Measurements from ENCODE around the gene MYBPC2. TPM values are rescaled to one million over a fixed set of nuclear protein-coding genes. Genes with fewer than 3 reads are reported as not detected.
A peak's percentile ranks its signal among the peaks of the same experiment; 100 is the strongest.

MYBPC2 gene
- total and polyA plus RNA-seq, 9 of the 15 experiments (the other 6 are each of a cell fraction or from before 2014, with no cell fraction given), result 0.01 to 0.14 (median 0.04) TPM; not detected in 6

GRCh38 chr19:50486823-50487515, 54.3 kb downstream of the MYBPC2 start:
- Histone ChIP-seq H3K4me2 (ENCODE audit: insufficient read depth, low read length) (no peak overlapping the region), H3K79me2 (ENCODE audit: control insufficient read depth, insufficient read depth, low read length) (no peaks in the 10 kb centered on the region), H3K9ac (ENCODE audit: insufficient read depth in 1 of 2, low read depth in 2 of 2, low read length in 2 of 2) (no peak overlapping the region), H3K9me1 (ENCODE audit: control insufficient read depth, insufficient read depth, low read length) (no peaks in the 10 kb centered on the region), H3K27me3 (ENCODE audit: control insufficient read depth in 2 of 2, insufficient read depth in 2 of 2, low read length in 2 of 2) (peaks cover 0 to 10% of the 10 kb centered on the region in 2 experiments; a peak in 2 of 5 replicates), H2AFZ (ENCODE audit: low read depth, low read length) (no peak overlapping the region), H3K4me1 (replicated peaks in 1 of 2; ENCODE audit: control insufficient read depth in 2 of 2, insufficient read depth in 2 of 2, low read length in 2 of 2) (peaks cover 0 to 23% of the 10 kb centered on the region in 2 experiments; a peak in 3 of 5 replicates), H3K4me3 (no peak overlapping the region), H3K36me3 (ENCODE audit: control insufficient read depth, insufficient read depth, low read length) (peaks cover 13% of the 10 kb centered on the region; the same call in 2 of the 3 replicates), H4K20me1 (replicated peaks; ENCODE audit: control insufficient read depth, insufficient read depth, low read length) (no peaks in the 10 kb centered on the region), H3K9me3 (replicated peaks; ENCODE audit: control insufficient read depth, insufficient read depth, low read depth, low read length) (peaks cover 9% of the 10 kb centered on the region), H3K27ac (ENCODE audit: extremely low read depth, low read depth, low read length) (no peak overlapping the region)
- ChIA-PET POLR2A (interaction anchor here (0.5 kb wide), 1 partner anchor 75 kb away, joined by 3 read pairs; no protein-coding TSS in a partner anchor), CTCF (ENCODE audit: low intra/inter-chr PET ratio) (interaction anchor here (0.6 kb wide), 1 partner anchor 24 kb away, joined by 5 read pairs; the partner anchor contains the start of gene JOSD2)
- whole genome bisulfite sequencing (ENCODE audit: insufficient coverage, low coverage, missing lambda C conversion rate), result 57% methylated on average over 16 of the region's 18 CpGs
- DNase-seq (ENCODE audit: extremely low read depth in 1 of 4, low spot score in 3 of 4) (peak; percentile 58 to 81 (median 72)), ATAC-seq (peak; percentile 83), FAIRE-seq (peak; percentile 84)
- in situ Hi-C loops (cut with MboI), result no loop called here
- intact Hi-C loops (cut with micrococcal nuclease), result no loop called here
- BruUV-seq (replicated peaks), result no TSS peak
- TF ChIP-seq E4F1 (CRISPR knock-in tag; IDR thresholded peaks at IDR 0.05; ENCODE audit: borderline replicate concordance) (no peak), DACH1 (IDR thresholded peaks at IDR 0.05; ENCODE audit: partially characterized antibody) (no peak), TRIM28 (IDR thresholded peaks at IDR 0.05) (peak; percentile 78; the same call in 1 of the 2 replicates), NFXL1 (CRISPR knock-in tag; IDR thresholded peaks at IDR 0.05) (no peak), ZBTB49 (CRISPR knock-in tag; IDR thresholded peaks at IDR 0.05; ENCODE audit: borderline replicate concordance) (no peak), ZNF133 (CRISPR knock-in tag; IDR thresholded peaks at IDR 0.05) (no peak), KLF6 (CRISPR knock-in tag; IDR thresholded peaks at IDR 0.05; ENCODE audit: borderline replicate concordance) (no peak), ZNF277 (CRISPR knock-in tag; IDR thresholded peaks at IDR 0.05; ENCODE audit: borderline replicate concordance) (no peak), TEAD4 (IDR thresholded peaks at IDR 0.05; ENCODE audit: low read length) (no peak), TEAD4 (CRISPR knock-in tag; IDR thresholded peaks at IDR 0.05; ENCODE audit: borderline replicate concordance) (no peak), RFX5 (IDR thresholded peaks at IDR 0.05; ENCODE audit: low read depth, low read length) (no peak), HMGXB4 (CRISPR knock-in tag; IDR thresholded peaks at IDR 0.05) (no peak), CBX3 (IDR thresholded peaks at IDR 0.05; ENCODE audit: borderline replicate concordance in 1 of 2, low read length in 2 of 2) (peak in 1 of 2 experiments; percentile 98; a peak in 2 of 3 replicates)

Data from K562 (cell line).